ENCODE measurements around the gene IRF7.

The IRF7 gene

GRCh38 chr11:593347-593746 is 22.4 kb downstream of the IRF7 start:
- Histone ChIP-seq H3K4me1 (ENCODE audit: insufficient read depth, low read length) (no peaks in the 10 kb centered on the region), H3K4me2 (ENCODE audit: insufficient read depth, low read length) (no peak overlapping the region), H3K4me3 (ENCODE audit: low read depth in 1 of 2, low read length in 2 of 2) (no peak overlapping the region), H3K36me3 (ENCODE audit: insufficient read depth, low read length) (peaks cover 98% of the 10 kb centered on the region), H4K20me1 (ENCODE audit: insufficient read depth, low read length) (peaks cover 60% of the 10 kb centered on the region), H3K27ac (ENCODE audit: low read length) (no peak overlapping the region), H3K79me2 (ENCODE audit: insufficient read depth, low read length) (peaks cover 59% of the 10 kb centered on the region), H3K9me3 (ENCODE audit: insufficient read depth, low read length, severe bottlenecking) (no peaks in the 10 kb centered on the region), H3K27me3 (ENCODE audit: insufficient read depth, low read length, poor library complexity) (no peaks in the 10 kb centered on the region), H3K9ac (ENCODE audit: low read depth, low read length) (no peak overlapping the region), H2AFZ (ENCODE audit: low read depth, low read length) (no peak overlapping the region)
- ATAC-seq (ENCODE audit: insufficient read depth, low read depth) (no peak), DNase-seq (no peak)
- TF ChIP-seq CTCF (IDR thresholded peaks at IDR 0.05; ENCODE audit: borderline replicate concordance, extremely low read depth, low read length, poor library complexity, severe bottlenecking) (no peak), EZH2 (IDR thresholded peaks at IDR 0.05; ENCODE audit: borderline replicate concordance, low read depth, low read length, severe bottlenecking) (no peak)

- Histone ChIP-seq H3K4me2 (ENCODE audit: insufficient read depth, low read length) (no peak overlapping the region), H3K36me3 (ENCODE audit: insufficient read depth, low read length) (peaks cover 98% of the 10 kb centered on the region), H3K27me3 (ENCODE audit: insufficient read depth, low read length, poor library complexity) (no peaks in the 10 kb centered on the region), H3K9ac (ENCODE audit: low read depth, low read length) (no peak overlapping the region), H3K4me3 (ENCODE audit: low read depth in 1 of 2, low read length in 2 of 2) (no peak overlapping the region), H3K79me2 (ENCODE audit: insufficient read depth, low read length) (peaks cover 59% of the 10 kb centered on the region), H3K27ac (ENCODE audit: low read length) (no peak overlapping the region), H3K4me1 (ENCODE audit: insufficient read depth, low read length) (no peaks in the 10 kb centered on the region), H2AFZ (ENCODE audit: low read depth, low read length) (no peak overlapping the region), H4K20me1 (ENCODE audit: insufficient read depth, low read length) (peaks cover 58% of the 10 kb centered on the region), H3K9me3 (ENCODE audit: insufficient read depth, low read length, severe bottlenecking) (no peaks in the 10 kb centered on the region)
- TF ChIP-seq EZH2 (IDR thresholded peaks at IDR 0.05; ENCODE audit: borderline replicate concordance, low read depth, low read length, severe bottlenecking) = no peak
- no peak for TF ChIP-seq CTCF (IDR thresholded peaks at IDR 0.05; ENCODE audit: borderline replicate concordance, extremely low read depth, low read length, poor library complexity, severe bottlenecking)
- ATAC-seq (ENCODE audit: insufficient read depth, low read depth) = no peak
- no peak for DNase-seq
Measured at GRCh38 chr11:592918-593317, 22.8 kb downstream of the IRF7 start.

GRCh38 chr11:592501-592900 is 23.2 kb downstream of the IRF7 start:
- Histone ChIP-seq H4K20me1 (ENCODE audit: insufficient read depth, low read length) (peaks cover 58% of the 10 kb centered on the region), H2AFZ (ENCODE audit: low read depth, low read length) (no peak overlapping the region), H3K9me3 (ENCODE audit: insufficient read depth, low read length, severe bottlenecking) (no peaks in the 10 kb centered on the region), H3K4me2 (ENCODE audit: insufficient read depth, low read length) (no peak overlapping the region), H3K27me3 (ENCODE audit: insufficient read depth, low read length, poor library complexity) (no peaks in the 10 kb centered on the region), H3K4me1 (ENCODE audit: insufficient read depth, low read length) (no peaks in the 10 kb centered on the region), H3K4me3 (ENCODE audit: low read depth in 1 of 2, low read length in 2 of 2) (no peak overlapping the region), H3K79me2 (ENCODE audit: insufficient read depth, low read length) (peaks cover 59% of the 10 kb centered on the region), H3K36me3 (ENCODE audit: insufficient read depth, low read length) (peaks cover 98% of the 10 kb centered on the region), H3K27ac (ENCODE audit: low read length) (no peak overlapping the region), H3K9ac (ENCODE audit: low read depth, low read length) (no peak overlapping the region)
- ATAC-seq (ENCODE audit: insufficient read depth, low read depth) (no peak), DNase-seq (no peak)
- TF ChIP-seq CTCF (IDR thresholded peaks at IDR 0.05; ENCODE audit: borderline replicate concordance, extremely low read depth, low read length, poor library complexity, severe bottlenecking) (no peak), EZH2 (IDR thresholded peaks at IDR 0.05; ENCODE audit: borderline replicate concordance, low read depth, low read length, severe bottlenecking) (no peak)

GRCh38 chr11:590997-591396 is 24.8 kb downstream of the IRF7 start:
- no peaks in the 10 kb centered on the region for H3K27me3 ChIP-seq (ENCODE audit: insufficient read depth, low read length, poor library complexity)
- no peaks in the 10 kb centered on the region for H3K4me1 ChIP-seq (ENCODE audit: insufficient read depth, low read length)
- H3K79me2 ChIP-seq (ENCODE audit: insufficient read depth, low read length) = peaks cover 60% of the 10 kb centered on the region
- ATAC-seq (ENCODE audit: insufficient read depth, low read depth) (no peak), DNase-seq (no peak)
- peaks cover 59% of the 10 kb centered on the region for H4K20me1 ChIP-seq (ENCODE audit: insufficient read depth, low read length)
- no peaks in the 10 kb centered on the region for H3K9me3 ChIP-seq (ENCODE audit: insufficient read depth, low read length, severe bottlenecking)
- no peak overlapping the region for H3K9ac ChIP-seq (ENCODE audit: low read depth, low read length)
- H3K4me3 ChIP-seq (ENCODE audit: low read depth in 1 of 2, low read length in 2 of 2) = no peak overlapping the region
- H2AFZ ChIP-seq (ENCODE audit: low read depth, low read length) = no peak overlapping the region
- TF ChIP-seq CTCF (IDR thresholded peaks at IDR 0.05; ENCODE audit: borderline replicate concordance, extremely low read depth, low read length, poor library complexity, severe bottlenecking) (no peak), EZH2 (IDR thresholded peaks at IDR 0.05; ENCODE audit: borderline replicate concordance, low read depth, low read length, severe bottlenecking) (no peak)
- H3K27ac ChIP-seq (ENCODE audit: low read length) = no peak overlapping the region
- peaks cover 98% of the 10 kb centered on the region for H3K36me3 ChIP-seq (ENCODE audit: insufficient read depth, low read length)
- no peak overlapping the region for H3K4me2 ChIP-seq (ENCODE audit: insufficient read depth, low read length)
